H1 (cell line): ENCODE results near the gene CRISPLD2. TPM values are rescaled to one million over a fixed set of nuclear protein-coding genes. Genes with fewer than 3 reads are reported as not detected.

ENCODE experiments used
- CHD7 ChIP-seq: fragments of 300-600 bp; sonication (generic); IDR thresholded peaks from 2 replicates; pipeline ENCODE4 v1.7.1; 2012; ENCODE audit warnings: low read length, moderate library complexity, mild to moderate bottlenecking, inconsistent platforms; ENCODE audit not compliant: insufficient replicate concordance
- FOSL1 ChIP-seq: IDR thresholded peaks from 2 replicates; pipeline ENCODE4 v1.6.1; 2011; ENCODE audit warnings: mild to moderate bottlenecking, low read depth, low read length, moderate library complexity; ENCODE audit not compliant: insufficient read depth
- HDAC6 ChIP-seq: IDR thresholded peaks from one replicate; pipeline ENCODE4 v1.7.1; 2012; ENCODE audit warnings: low read depth, mild to moderate bottlenecking, inconsistent platforms, low read length, moderate library complexity
- PHF8 ChIP-seq: fragments of 200-600 bp; sonication (generic); conservative IDR thresholded peaks from 2 replicates; pipeline ENCODE4 v1.7.1; 2012; ENCODE audit warnings: low read depth, mild to moderate bottlenecking, inconsistent platforms, low read length, moderate library complexity
- RFX5 ChIP-seq: IDR thresholded peaks from 2 replicates; pipeline ENCODE4 v1.6.1; 2011; ENCODE audit warnings: low read depth, low read length, improper control_type of control experiment, borderline replicate concordance
- SIX5 ChIP-seq: IDR thresholded peaks from 2 replicates; pipeline ENCODE4 v1.6.1; 2011; ENCODE audit warnings: mild to moderate bottlenecking, low read depth, low read length
- SP1 ChIP-seq: IDR thresholded peaks from 2 replicates; pipeline ENCODE4 v1.6.1; 2011; ENCODE audit warnings: low read depth, low read length
- SP4 ChIP-seq: IDR thresholded peaks from 2 replicates; pipeline ENCODE4 v1.6.1; 2012; ENCODE audit warnings: low read length, inconsistent platforms
- TAF1 ChIP-seq: IDR thresholded peaks from 2 replicates; pipeline ENCODE4 v1.6.1; 2011; ENCODE audit warnings: mild to moderate bottlenecking, low read depth, low read length
- TBP ChIP-seq: IDR thresholded peaks from 2 replicates; pipeline ENCODE4 v1.6.1; 2011; ENCODE audit warnings: low read depth, low read length, improper control_type of control experiment
- YY1 ChIP-seq: IDR thresholded peaks from 2 replicates; pipeline ENCODE4 v1.6.1; 2011; ENCODE audit warnings: low read depth, mild to moderate bottlenecking, low read length
- polyA plus RNA-seq, 7 experiments: library from polyadenylated mRNA; depleted of rRNA in 3 of 7; stranded (reverse) in 5 of 7; unstranded in 2 of 7; fragments of >200 nt in 5 of 7; fragments of 200-250 nt in 2 of 7; gene quantifications; 1 replicate in 5 of 7; 2 replicates in 1 of 7; 4 replicates in 1 of 7; pipeline versions ENCODE4 v1.2.1 to v1.2.3, GENCODE V29; 2011 to 2013; ENCODE audit warnings: missing spikeins in 2 of 7, mixed read lengths in 2 of 7
- total RNA-seq: library from RNA; stranded (reverse); fragmentation: NEBNext Ultra II Directional; extraction: Animal tissue kit (Norgen Biotek cat#: 25700); gene quantifications from 2 replicates; pipeline ENCODE4 v1.2.1, GENCODE V29; 2021

The CRISPLD2 gene
- total and polyA plus RNA-seq, 2 of the 8 experiments (the other 6 are each of a cell fraction or from before 2014, with no cell fraction given) = 2.7 to 5.1 TPM

- TF ChIP-seq CHD7 (no peak), SIX5 (no peak), TBP (no peak), HDAC6 (no peak), TAF1 (no peak), PHF8 (no peak), SP4 (no peak), SP1 (no peak), FOSL1 (no peak), RFX5 (no peak), YY1 (no peak)
Measured at GRCh38 chr16:84940670-84941551, 121.1 kb downstream of the CRISPLD2 start (continued).
